ES-I3 (cell line): ENCODE results near the gene VWA5B1.

Experiments used
- H3K36me3 ChIP-seq: 2 replicates; pipeline ENCODE4 v1.6.1; 2013; ENCODE audit warnings: mild to moderate bottlenecking, low read length, control low read depth, moderate library complexity; ENCODE audit not compliant: insufficient read depth
- H3K4me1 ChIP-seq: 2 replicates; pipeline ENCODE4 v1.6.1; 2013; ENCODE audit warnings: mild to moderate bottlenecking, control low read depth, low read length; ENCODE audit not compliant: insufficient read depth
- H3K9ac ChIP-seq: 2 replicates; pipeline ENCODE4 v1.6.1; 2013; ENCODE audit warnings: low read depth, mild to moderate bottlenecking, low read length, moderate library complexity
- H3K9me3 ChIP-seq: 2 replicates; pipeline ENCODE4 v1.6.1; 2013; ENCODE audit warnings: mild to moderate bottlenecking, low read length, moderate library complexity; ENCODE audit not compliant: control insufficient read depth, insufficient read depth

The VWA5B1 gene

DNA sequence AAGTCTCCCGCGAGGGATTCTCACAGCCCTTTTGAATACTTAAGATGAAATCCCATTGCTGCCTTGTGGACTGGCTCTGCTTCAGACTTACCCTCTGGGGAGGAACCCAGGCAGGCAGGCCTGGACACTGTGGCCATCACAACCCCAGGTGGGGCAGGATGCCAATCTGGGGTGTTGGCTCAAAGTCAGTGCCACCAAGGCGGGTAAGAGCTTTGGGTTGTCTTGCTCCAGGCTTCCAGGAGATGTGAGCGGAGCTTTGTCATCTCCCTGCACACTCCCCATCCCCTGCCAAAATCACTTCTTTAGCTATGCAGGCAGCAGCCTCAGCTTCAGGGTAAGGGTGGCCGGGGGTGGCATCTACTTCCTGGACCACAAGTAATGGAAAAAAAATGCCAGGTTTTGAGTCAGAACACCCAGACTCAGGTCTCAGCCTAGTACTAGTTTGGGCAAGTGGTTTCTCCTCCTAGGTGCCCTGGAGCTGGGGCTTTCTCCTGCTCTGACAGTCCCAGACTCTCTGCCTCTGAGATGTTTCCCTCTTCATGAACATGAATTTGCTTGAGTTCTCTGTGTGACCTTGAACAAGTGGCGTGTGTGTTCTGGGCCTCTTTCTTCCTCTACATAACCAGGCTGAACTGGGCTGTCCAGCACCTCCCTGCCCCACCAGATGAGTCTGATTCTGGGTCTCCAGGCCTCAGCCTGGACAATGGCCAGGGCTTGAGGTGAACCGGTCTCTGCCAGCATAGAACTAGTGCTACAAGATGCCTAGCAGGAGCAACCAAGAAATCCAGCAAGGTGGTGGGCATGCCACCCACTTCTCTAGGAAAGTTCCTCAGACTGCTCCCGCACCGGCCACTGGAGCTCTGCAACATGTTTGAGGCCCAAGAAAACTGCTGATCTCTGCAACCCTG, 65.4 kb downstream of the VWA5B1 start:
- Histone ChIP-seq H3K9me3 (no peaks in the 10 kb centered on the region), H3K4me1 (no peaks in the 10 kb centered on the region; the same call in 1 of the 2 replicates), H3K36me3 (no peaks in the 10 kb centered on the region), H3K9ac (no peak overlapping the region)

DNA sequence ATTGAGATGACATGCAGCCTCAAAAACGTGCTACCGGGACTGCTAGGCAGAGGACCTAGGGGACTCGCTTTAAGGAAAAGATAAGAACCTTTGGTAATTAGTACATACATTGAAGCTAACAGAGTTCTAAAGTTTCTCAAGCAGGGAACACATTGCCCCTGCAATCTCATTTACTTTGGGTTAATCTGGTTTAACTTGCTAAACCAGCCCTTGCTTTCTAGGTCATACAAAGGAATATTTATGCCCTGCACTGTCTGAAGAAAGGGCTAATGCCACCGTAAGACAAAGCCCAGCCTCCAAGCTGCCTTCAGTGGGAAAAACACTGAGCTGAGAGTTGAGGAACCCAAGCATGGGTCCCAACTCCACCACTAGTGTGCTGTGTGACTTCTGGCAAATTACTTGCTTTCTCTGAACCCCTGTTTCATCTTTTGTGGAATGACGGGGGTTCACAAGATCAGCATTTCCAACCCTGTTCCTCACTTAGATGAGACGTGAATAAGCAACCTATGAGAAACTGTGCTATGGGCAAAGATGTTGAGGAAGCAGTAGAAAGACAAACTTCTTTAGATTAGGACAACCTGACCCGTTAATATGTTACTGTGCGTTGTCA, 66.3 kb downstream of the VWA5B1 start:
- no peaks in the 10 kb centered on the region for H3K9me3 ChIP-seq
- no peaks in the 10 kb centered on the region for H3K36me3 ChIP-seq
- H3K4me1 ChIP-seq, result no peaks in the 10 kb centered on the region; the same call in 1 of the 2 replicates
- no peak overlapping the region for H3K9ac ChIP-seq

DNA sequence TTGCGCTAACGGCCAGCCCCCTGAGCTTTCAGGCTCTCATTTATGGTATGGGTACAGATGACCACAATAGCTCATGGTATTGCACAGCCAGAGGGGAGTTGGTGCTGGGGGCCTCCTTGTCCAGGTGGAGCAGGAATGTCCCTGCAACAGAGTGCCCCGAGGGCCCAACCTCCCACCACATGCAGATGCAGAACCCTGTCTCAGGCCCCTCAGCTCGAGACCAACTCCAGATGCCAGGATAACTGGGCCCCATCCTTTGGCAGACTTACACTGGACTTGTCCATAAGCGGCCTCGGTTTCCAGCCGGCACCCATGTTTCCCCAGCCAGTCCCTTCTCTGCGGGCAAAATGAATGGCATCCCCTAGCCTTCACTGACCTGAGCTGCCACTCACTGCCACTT, 67.1 kb downstream of the VWA5B1 start:
- no peaks in the 10 kb centered on the region for H3K9me3 ChIP-seq
- H3K36me3 ChIP-seq, result no peaks in the 10 kb centered on the region
- H3K4me1 ChIP-seq, result no peaks in the 10 kb centered on the region; the same call in 1 of the 2 replicates
- no peak overlapping the region for H3K9ac ChIP-seq

DNA sequence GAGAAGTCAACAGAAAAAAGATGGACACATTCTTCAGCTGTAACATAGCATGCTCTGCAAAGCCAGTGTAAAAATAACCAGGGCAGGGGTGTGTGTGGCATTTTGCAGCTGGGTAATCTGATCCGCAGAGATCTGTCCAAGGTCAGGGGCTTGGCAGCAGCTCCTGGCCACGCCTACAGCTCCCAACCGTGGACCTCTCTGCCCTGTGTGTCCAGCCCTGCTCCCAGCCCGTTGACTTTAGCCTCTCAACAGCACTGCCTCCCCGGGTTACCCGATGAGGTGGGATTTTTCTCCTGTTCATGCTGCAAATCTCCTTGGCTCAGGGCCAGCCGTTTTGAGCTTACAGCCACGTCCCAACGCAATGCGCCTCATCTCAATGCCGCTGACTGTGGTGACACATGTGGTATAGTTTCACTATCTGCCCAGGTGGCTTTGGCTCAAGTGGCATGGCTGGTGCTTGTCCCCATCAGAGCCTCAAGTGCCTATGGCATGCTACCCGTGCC, 68.1 kb downstream of the VWA5B1 start:
- H3K9me3 ChIP-seq, result no peaks in the 10 kb centered on the region
- H3K36me3 ChIP-seq, result no peaks in the 10 kb centered on the region

DNA sequence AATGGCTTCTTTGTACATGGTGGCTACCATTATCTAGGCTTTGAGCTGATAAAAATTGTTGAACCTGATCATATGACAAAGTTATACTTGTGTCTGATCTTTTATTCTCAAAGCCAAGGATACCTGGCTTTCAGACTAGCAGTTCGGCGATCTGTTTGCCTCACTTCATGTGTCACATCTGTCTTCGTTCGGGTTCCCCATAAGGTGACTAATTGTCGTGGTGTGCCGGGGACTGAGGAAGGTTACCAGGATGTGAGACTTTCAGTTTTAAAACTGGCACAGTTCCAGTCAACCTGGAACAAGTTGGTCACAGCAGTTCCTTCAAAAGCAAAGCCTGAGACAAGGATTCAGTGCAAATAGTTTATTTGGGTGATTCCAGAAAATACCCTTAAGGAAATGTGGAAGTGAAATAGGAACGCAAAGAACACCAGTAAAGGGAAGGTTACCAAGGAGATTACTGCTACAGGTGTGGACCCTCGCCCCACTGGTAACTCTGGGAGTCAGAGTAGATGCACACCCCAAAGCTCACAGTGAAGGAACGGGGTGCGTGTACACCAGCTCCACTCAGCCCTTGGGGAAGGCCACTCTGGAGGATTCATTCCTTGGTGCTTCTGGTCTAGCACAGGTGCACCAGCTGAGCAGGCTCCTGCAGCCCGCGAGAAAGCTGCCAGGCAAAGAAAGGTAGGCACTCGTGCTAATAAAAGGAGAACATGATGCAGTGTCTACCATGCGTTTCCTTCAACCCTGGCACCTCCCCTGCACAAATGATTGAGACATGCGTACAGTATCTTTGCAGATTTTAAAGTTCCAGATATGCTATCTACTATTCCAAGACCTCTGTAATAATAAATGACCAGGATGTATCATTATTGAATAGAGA, 69.0 kb downstream of the VWA5B1 start:
- no peaks in the 10 kb centered on the region for H3K9me3 ChIP-seq
- no peaks in the 10 kb centered on the region; the same call in 1 of the 2 replicates for H3K4me1 ChIP-seq
- no peaks in the 10 kb centered on the region for H3K36me3 ChIP-seq

More for the DNA sequence above, 68.1 kb downstream of the VWA5B1 start:
- no peak overlapping the region for H3K9ac ChIP-seq
- H3K4me1 ChIP-seq, result no peaks in the 10 kb centered on the region; the same call in 1 of the 2 replicates

DNA sequence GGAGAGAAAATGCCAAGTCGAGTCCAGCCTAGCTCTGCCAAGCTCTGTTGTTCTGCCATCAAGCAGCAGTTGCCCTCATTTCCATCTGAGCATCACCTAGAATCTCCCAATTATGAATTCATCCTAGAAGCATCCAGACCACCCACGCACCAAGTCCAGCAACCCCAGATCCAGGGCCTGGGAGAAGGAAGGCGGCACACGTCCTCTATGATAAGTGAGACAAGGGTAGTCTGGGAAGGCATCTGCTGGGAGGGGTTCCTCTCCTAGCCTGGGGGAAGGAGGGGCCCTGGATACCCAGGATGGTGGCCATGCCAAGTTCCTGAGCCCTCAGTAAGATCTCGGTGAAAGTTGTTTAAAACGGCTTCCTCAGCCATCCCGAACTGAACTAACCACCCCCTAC, 70.7 kb downstream of the VWA5B1 start:
- no peaks in the 10 kb centered on the region; the same call in 1 of the 2 replicates for H3K4me1 ChIP-seq
- H3K9me3 ChIP-seq, result no peaks in the 10 kb centered on the region
- H3K9ac ChIP-seq, result no peak overlapping the region
- H3K36me3 ChIP-seq, result no peaks in the 10 kb centered on the region

More for the DNA sequence above, 69.0 kb downstream of the VWA5B1 start:
- no peak overlapping the region for H3K9ac ChIP-seq

DNA sequence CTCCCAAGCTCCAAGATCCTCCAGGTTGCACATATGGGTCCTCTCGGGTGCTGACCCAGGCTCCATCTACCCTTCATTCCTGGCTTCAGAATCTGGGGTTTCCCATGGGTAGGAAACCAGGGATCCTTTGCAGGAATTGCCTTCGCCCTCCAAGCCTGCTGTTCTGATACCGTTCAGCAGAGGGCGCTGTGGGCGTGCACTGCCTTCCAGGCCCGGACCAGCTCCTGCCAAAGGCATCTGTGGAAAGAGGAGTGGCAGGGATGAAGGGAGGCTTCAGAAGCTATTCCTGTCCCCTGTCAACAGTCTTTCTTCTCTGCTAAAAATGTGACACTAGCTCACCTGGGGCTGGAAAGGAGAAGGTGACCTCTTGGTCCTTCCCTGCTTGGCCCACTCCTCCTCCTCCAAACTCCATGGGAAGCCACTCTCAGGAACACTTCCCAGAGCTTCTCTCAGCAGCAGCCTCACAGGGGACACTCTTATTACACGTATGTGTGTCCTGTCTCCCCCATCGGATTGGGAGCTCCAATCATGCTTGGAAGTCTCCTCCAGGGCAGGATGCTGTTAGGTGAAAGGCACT, 71.2 kb downstream of the VWA5B1 start:
- H3K36me3 ChIP-seq, result no peaks in the 10 kb centered on the region

DNA sequence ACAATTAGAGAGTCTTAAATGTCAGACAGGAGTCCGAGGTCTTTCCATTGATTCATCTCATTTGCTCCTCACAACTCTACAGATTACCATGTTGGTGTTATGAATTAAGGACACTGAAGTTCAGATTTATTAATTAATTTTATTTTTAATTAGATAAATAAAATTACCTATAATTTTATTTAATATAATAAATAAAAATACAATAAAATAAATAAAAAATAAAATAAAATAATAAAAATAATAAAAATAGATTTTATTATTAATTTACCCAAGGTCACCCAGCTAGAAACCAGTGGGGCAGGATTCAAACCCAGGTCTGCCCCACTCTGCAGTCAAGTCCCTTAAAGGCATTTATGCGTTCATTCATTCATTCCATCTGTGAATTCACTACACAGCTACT, 72.2 kb downstream of the VWA5B1 start:
- H3K9me3 ChIP-seq, result no peaks in the 10 kb centered on the region
- no peaks in the 10 kb centered on the region; the same call in 1 of the 2 replicates for H3K4me1 ChIP-seq
- no peak overlapping the region for H3K9ac ChIP-seq
- no peaks in the 10 kb centered on the region for H3K36me3 ChIP-seq

More for the DNA sequence above, 71.2 kb downstream of the VWA5B1 start:
- Histone ChIP-seq H3K4me1 (no peaks in the 10 kb centered on the region; the same call in 1 of the 2 replicates), H3K9ac (no peak overlapping the region), H3K9me3 (no peaks in the 10 kb centered on the region)

DNA sequence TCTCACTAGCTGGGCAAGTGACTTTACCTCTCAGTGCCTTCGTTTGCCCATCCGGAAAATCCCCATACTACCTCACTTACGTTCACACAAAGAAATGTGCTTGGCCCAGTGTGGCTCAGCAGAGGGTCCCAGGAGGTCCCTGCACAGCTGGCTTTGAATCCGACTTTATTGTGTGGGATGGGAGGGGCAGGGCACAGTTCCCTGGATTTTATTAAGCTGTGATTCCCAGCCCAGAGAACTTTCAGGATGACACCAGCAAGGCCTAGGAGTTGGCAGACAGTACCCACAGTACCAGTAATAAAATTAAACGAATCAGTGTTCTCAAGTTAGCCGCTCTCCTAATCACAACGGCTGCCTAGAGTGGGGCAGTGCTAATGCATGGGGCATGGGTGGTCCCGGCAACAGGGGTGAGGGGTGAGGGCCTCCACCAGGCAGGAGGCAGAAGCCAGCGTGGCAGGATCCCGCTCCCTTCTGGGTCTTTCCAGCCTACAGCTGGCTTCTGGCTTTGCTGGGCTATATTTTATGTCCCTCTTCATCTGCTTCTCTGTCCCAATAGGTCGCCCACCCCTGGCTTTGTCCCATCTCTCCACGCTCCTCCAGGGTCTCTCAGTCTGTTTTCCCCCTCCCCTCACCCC, 74.9 kb downstream of the VWA5B1 start:
- H3K9me3 ChIP-seq, result no peaks in the 10 kb centered on the region
- peak overlapping the region; percentile 60; the same call in 1 of the 2 replicates for H3K9ac ChIP-seq
- H3K4me1 ChIP-seq, result no peaks in the 10 kb centered on the region

DNA sequence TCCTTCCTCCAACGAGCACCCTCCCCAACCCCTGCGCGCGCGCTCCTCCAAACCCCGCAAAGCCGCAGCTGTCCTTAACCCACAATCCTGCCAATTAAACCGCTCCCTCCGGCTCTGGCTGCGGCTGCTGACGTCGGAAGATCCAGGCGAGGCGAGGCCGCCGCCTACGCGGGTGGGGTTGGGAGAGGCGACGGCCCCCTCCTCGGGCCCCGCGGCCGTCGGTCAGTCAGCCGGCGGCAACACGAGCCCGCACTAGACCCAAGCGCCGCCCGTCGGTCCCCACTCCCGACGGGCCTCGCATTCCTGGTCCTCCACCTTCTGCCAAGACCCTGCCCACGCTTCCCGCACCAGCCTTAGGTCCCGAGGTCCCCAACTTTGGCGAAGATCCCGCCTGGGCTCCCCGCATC, 75.4 kb downstream of the VWA5B1 start:
- Histone ChIP-seq H3K9me3 (no peaks in the 10 kb centered on the region), H3K36me3 (no peaks in the 10 kb centered on the region)

More for the DNA sequence above, 74.9 kb downstream of the VWA5B1 start:
- no peaks in the 10 kb centered on the region for H3K36me3 ChIP-seq

DNA sequence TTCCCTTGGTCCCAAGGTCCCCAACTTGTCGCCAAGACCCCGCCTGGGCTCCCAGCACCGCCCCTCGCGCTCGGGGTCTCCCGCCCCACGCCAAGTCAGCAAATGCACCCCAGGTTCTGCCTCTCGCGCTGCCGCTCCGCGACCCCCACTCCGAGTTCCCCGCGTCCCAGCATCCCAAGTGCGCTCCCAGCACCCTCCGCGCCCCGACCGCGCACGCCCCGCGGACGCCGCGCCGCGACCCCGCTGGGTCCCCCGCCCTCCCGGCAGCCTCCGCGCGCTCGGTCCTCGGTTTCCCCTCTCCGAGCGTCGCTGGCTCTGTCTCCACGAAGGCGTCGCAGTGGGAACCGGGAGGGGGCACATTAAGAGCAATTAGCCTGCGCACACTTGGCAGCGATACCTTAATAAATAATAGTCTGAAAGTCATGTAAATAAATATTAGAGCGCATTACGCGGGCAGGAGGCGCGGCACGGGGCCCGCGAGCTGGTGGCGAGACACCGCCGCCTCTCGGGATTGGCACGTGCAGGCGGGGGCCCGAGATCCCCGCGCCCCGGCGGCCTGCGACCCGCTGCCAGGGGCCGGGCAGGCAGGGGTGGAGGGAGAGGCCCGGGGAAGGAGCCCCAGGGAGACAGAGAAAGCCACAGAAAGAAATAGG, 75.9 kb downstream of the VWA5B1 start:
- H3K9ac ChIP-seq, result peak overlapping the region; percentile 60; the same call in 1 of the 2 replicates
- H3K9me3 ChIP-seq, result no peaks in the 10 kb centered on the region
- H3K4me1 ChIP-seq, result no peaks in the 10 kb centered on the region
- no peaks in the 10 kb centered on the region for H3K36me3 ChIP-seq

More for the DNA sequence above, 75.4 kb downstream of the VWA5B1 start:
- H3K9ac ChIP-seq, result peak overlapping the region; percentile 60; the same call in 1 of the 2 replicates
- H3K4me1 ChIP-seq, result no peaks in the 10 kb centered on the region

DNA sequence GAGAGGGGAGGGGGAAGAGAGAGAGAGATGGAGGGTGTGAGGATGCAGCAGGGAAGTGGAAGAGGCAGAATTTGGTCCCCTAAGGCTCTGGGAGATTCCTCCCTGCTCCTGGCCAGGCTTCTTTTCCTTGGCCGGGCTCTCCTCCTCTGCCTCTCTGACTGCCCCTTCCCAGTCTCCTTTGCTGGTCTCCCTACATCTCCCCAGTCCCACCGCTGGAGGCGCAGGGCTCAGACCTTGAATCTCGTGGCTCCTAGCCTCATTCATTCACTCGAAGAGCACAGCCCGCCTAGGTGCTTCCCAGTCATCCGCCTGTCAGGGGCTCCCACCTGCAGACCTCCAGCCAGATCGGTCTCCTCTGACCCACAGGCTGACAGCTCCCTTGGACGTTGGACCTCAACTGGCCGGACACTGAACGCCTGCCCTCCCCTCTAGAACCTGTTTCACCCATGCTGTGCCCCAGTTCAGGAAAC, 76.5 kb downstream of the VWA5B1 start:
- Histone ChIP-seq H3K36me3 (no peaks in the 10 kb centered on the region), H3K4me1 (no peaks in the 10 kb centered on the region), H3K9me3 (no peaks in the 10 kb centered on the region), H3K9ac (peak overlapping the region; percentile 60; the same call in 1 of the 2 replicates)

DNA sequence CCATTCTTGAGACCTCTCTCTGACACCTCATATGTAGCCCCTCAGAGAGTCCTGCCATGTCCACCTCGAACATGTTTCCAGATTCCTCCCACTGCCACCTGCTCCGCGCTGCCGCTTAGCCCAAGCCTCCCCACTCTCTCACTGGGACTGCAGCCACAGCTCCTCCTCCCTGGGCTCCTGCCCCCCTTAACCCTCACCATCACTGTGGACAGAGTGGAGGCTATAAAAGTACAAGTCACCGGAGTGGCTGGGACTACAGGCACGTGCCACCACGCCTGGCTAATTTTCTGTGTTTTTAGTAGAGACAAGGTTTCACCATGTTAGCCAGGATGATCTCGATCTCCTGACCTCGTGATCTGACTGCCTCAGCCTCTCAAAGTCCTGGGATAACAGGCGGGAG, 77.0 kb downstream of the VWA5B1 start:
- H3K9ac ChIP-seq, result no peak overlapping the region
- H3K9me3 ChIP-seq, result no peaks in the 10 kb centered on the region
- H3K36me3 ChIP-seq, result no peaks in the 10 kb centered on the region
- H3K4me1 ChIP-seq, result no peaks in the 10 kb centered on the region
